SK-N-SH (cell line): ENCODE data around the gene OR2T11. TPM values are rescaled to one million over a fixed set of nuclear protein-coding genes. Genes with fewer than 3 reads are reported as not detected.
A peak's percentile ranks its signal among the peaks of the same experiment; 100 is the strongest.

ENCODE experiments used
- CTCF ChIA-PET: fragments of 300-600, 350-600 bp; formaldehyde crosslinking; extraction: SDS; loops from one replicate; lab custom pipeline; 2021; lab: Yijun Ruan, JAX
- POLR2A ChIA-PET: fragments of 350-600 bp; sonication (Branson Sonifier 250); formaldehyde crosslinking; extraction: SDS; loops from one replicate; lab custom pipeline; 2020; ENCODE audit warnings: antibody characterized with exemption, inconsistent platforms; lab: Yijun Ruan, JAX
- DNase-seq: peaks from one replicate; pipeline ENCODE4 v3.0.0; 2012
- H2AFZ ChIP-seq: fragments of 200-600 bp; sonication (generic); 2 replicates; pipeline ENCODE4 v1.8.1; 2016; ENCODE audit warnings: antibody characterized with exemption, mild to moderate bottlenecking, low read depth
- H3F3A ChIP-seq: fragments of 200-600 bp; sonication (generic); replicated peaks from 2 replicates; pipeline ENCODE3; 2016; ENCODE audit warnings: antibody characterized with exemption, mild to moderate bottlenecking; ENCODE audit not compliant: insufficient read depth
- H3K27ac ChIP-seq, 2 experiments: fragments of 200-500 bp in 1 of 2; fragments of 200-600 bp in 1 of 2; sonication (Bioruptor generic) in 1 of 2; sonication (generic), shearing (Covaris generic) in 1 of 2; 2 replicates each; pipeline versions ENCODE4 v1.5.1 to v1.6.1; 2014 to 2016; ENCODE audit warnings: low read depth in 2 of 2, inconsistent platforms in 1 of 2, low read length in 1 of 2, mild to moderate bottlenecking in 1 of 2, mixed read lengths in 1 of 2
- H3K27me3 ChIP-seq: fragments of 200-600 bp; sonication (generic), shearing (Covaris generic); 2 replicates; pipeline ENCODE4 v1.6.1; 2016; ENCODE audit warnings: mixed run types; ENCODE audit not compliant: insufficient read depth
- H3K36me3 ChIP-seq, 2 experiments: fragments of 200-500 bp in 1 of 2; fragments of 200-600 bp in 1 of 2; sonication (Bioruptor generic) in 1 of 2; sonication (generic) in 1 of 2; replicated peaks in 1 of 2; 2 replicates each; pipeline versions ENCODE3 to v1.5.1; 2014 to 2016; ENCODE audit warnings: low read length in 1 of 2, mild to moderate bottlenecking in 1 of 2; ENCODE audit not compliant: insufficient read depth in 2 of 2, control insufficient read depth in 1 of 2
- H3K4me1 ChIP-seq, 2 experiments: fragments of 200-500 bp in 1 of 2; fragments of 200-600 bp in 1 of 2; sonication (Bioruptor generic) in 1 of 2; sonication (generic), shearing (Covaris generic) in 1 of 2; 2 replicates each; pipeline versions ENCODE4 v1.5.1 to v1.6.1; 2014 to 2016; ENCODE audit warnings: low read depth in 1 of 2, low read length in 1 of 2, mixed run types in 1 of 2; ENCODE audit not compliant: insufficient read depth in 2 of 2, control insufficient read depth in 1 of 2
- H3K4me2 ChIP-seq: fragments of 200-600 bp; sonication (generic), shearing (Covaris generic); 2 replicates; pipeline ENCODE4 v1.6.1; 2017; ENCODE audit warnings: mixed run types
- H3K4me3 ChIP-seq, 2 experiments: fragments of 200-500 bp in 1 of 2; fragments of 200-600 bp in 1 of 2; sonication (Bioruptor generic) in 1 of 2; sonication (generic), shearing (Covaris generic) in 1 of 2; 2 replicates each; pipeline versions ENCODE4 v1.5.1 to v1.8.1; 2014 to 2016; ENCODE audit warnings: low read depth in 2 of 2, inconsistent platforms in 1 of 2, low read length in 1 of 2, mild to moderate bottlenecking in 1 of 2, mixed read lengths in 1 of 2, moderate library complexity in 1 of 2
- H3K79me2 ChIP-seq: fragments of 200-600 bp; sonication (generic); 2 replicates; pipeline ENCODE4 v1.8.1; 2017; ENCODE audit warnings: mild to moderate bottlenecking; ENCODE audit not compliant: insufficient read depth
- H3K9ac ChIP-seq: fragments of 200-600 bp; sonication (generic); 2 replicates; pipeline ENCODE4 v1.6.1; 2017; ENCODE audit warnings: mixed run types
- H3K9me2 ChIP-seq: fragments of 200-600 bp; sonication (generic); 2 replicates; pipeline ENCODE4 v1.6.1; 2017; ENCODE audit warnings: mixed run types
- H3K9me3 ChIP-seq: fragments of 200-600 bp; sonication (generic); 2 replicates; pipeline ENCODE4 v1.6.1; 2017; ENCODE audit warnings: mixed run types, mild to moderate bottlenecking, moderate library complexity
- H4K20me1 ChIP-seq: fragments of 200-600 bp; sonication (generic); 2 replicates; pipeline ENCODE4 v1.6.1; 2017; ENCODE audit warnings: mild to moderate bottlenecking, mixed run types; ENCODE audit not compliant: insufficient read depth
- CHD2 ChIP-seq: fragments of 150-350 bp; IDR thresholded peaks from 2 replicates; pipeline ENCODE4 v1.6.1; 2018; ENCODE audit warnings: low read length; ENCODE audit not compliant: partially characterized antibody
- CTCF ChIP-seq: fragments of 200-600 bp; sonication (generic); IDR thresholded peaks from 2 replicates; pipeline ENCODE4 v1.6.1; 2017; ENCODE audit warnings: antibody characterized with exemption, mild to moderate bottlenecking, moderate library complexity
- FOSL2 ChIP-seq: IDR thresholded peaks from 2 replicates; pipeline ENCODE4 v1.4.0; 2012; ENCODE audit warnings: low read depth, mild to moderate bottlenecking, moderate library complexity, borderline replicate concordance
- GATA2 ChIP-seq: sonication (generic); formaldehyde crosslinking; IDR thresholded peaks from 2 replicates; pipeline ENCODE4 v1.5.0; 2020; ENCODE audit warnings: mild to moderate bottlenecking, missing genetic modification reagents
- JUND ChIP-seq: IDR thresholded peaks from 2 replicates; pipeline ENCODE4 v1.4.0; 2012
- MEF2A ChIP-seq: IDR thresholded peaks from 2 replicates; pipeline ENCODE4 v1.4.0; 2012; ENCODE audit warnings: low read depth, borderline replicate concordance
- NFIC ChIP-seq: IDR thresholded peaks from 2 replicates; pipeline ENCODE4 v1.4.0; 2012; ENCODE audit warnings: borderline replicate concordance
- NRF1 ChIP-seq: IDR thresholded peaks from 2 replicates; pipeline ENCODE4 v1.6.1; 2012; ENCODE audit warnings: low read depth, mild to moderate bottlenecking, low read length
- RAD21 ChIP-seq: IDR thresholded peaks from 2 replicates; pipeline ENCODE4 v1.6.1; 2012; ENCODE audit warnings: mild to moderate bottlenecking, low read length
- RXRA ChIP-seq: IDR thresholded peaks from 2 replicates; pipeline ENCODE4 v1.4.0; 2012; ENCODE audit warnings: low read depth, mild to moderate bottlenecking, borderline replicate concordance
- SMC3 ChIP-seq: IDR thresholded peaks from 2 replicates; pipeline ENCODE4 v1.6.1; 2012; ENCODE audit warnings: low read depth, low read length, improper control_type of control experiment
- TAF1 ChIP-seq: IDR thresholded peaks from 2 replicates; pipeline ENCODE4 v1.6.1; 2012; ENCODE audit warnings: low read depth, mild to moderate bottlenecking, low read length, moderate library complexity, borderline replicate concordance
- TEAD4 ChIP-seq: IDR thresholded peaks from 2 replicates; pipeline ENCODE4 v1.4.0; 2012; ENCODE audit warnings: mild to moderate bottlenecking, borderline replicate concordance; ENCODE audit not compliant: insufficient read depth
- ZBTB33 ChIP-seq: IDR thresholded peaks from 2 replicates; pipeline ENCODE4 v1.4.0; 2012; ENCODE audit warnings: low read depth, borderline replicate concordance
- WGBS: methylation state at CpG from one replicate; pipeline ENCODE4 v1.1.6; 2017; ENCODE audit warnings: low lambda C conversion rate; 5-methylcytosine and 5-hydroxymethylcytosine counted together
- polyA plus RNA-seq, 3 experiments: library from polyadenylated mRNA; depleted of rRNA; stranded (reverse); fragments of >200 nt; gene quantifications; 2 replicates each; pipeline ENCODE4 v1.2.3, GENCODE V29; 2012
- TF ChIP-seq, protein P1 (sequence below): IDR thresholded peaks from 2 replicates; pipeline ENCODE4; 2012

OR2T11 gene
- polyA plus RNA-seq, 1 of the 3 experiments (the other 2 are of a cell fraction): not detected

GRCh38 chr1:248622570-248623001 is 12.3 kb downstream of the OR2T11 start:
- no peaks in the 10 kb centered on the region for H3K9me3 ChIP-seq
- no peak overlapping the region for H3K4me2 ChIP-seq
- no peak overlapping the region for H3K4me3 ChIP-seq
- H3K27me3 ChIP-seq: peaks cover 4% of the 10 kb centered on the region; the same call in 1 of the 2 replicates
- no peaks in the 10 kb centered on the region for H3K36me3 ChIP-seq
- no peaks in the 10 kb centered on the region for H4K20me1 ChIP-seq
- H3K9me2 ChIP-seq: no peaks in the 10 kb centered on the region
- H3K4me1 ChIP-seq: no peaks in the 10 kb centered on the region
- no peaks in the 10 kb centered on the region for H3K79me2 ChIP-seq
- H3F3A ChIP-seq: no peaks in the 10 kb centered on the region
- no peak for TF ChIP-seq TAF1
- TF ChIP-seq RAD21: peak; percentile 65
- no peak for TF ChIP-seq RXRA
- TF ChIP-seq, protein P1, sequence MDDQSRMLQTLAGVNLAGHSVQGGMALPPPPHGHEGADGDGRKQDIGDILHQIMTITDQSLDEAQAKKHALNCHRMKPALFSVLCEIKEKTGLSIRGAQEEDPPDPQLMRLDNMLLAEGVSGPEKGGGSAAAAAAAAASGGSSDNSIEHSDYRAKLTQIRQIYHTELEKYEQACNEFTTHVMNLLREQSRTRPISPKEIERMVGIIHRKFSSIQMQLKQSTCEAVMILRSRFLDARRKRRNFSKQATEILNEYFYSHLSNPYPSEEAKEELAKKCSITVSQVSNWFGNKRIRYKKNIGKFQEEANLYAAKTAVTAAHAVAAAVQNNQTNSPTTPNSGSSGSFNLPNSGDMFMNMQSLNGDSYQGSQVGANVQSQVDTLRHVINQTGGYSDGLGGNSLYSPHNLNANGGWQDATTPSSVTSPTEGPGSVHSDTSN: no peak
- no peak for TF ChIP-seq JUND
- TF ChIP-seq MEF2A: no peak
- peak; percentile 60 for TF ChIP-seq SMC3
- TF ChIP-seq CHD2: no peak
- TF ChIP-seq CTCF: peak; percentile 69
- TF ChIP-seq GATA2 (CRISPR knock-in tag): no peak
- ChIA-PET CTCF (interaction anchor here (0.9 to 9.2 kb wide), 9 partner anchors 8 to 200 kb away, joined by 3 to 122 read pairs (median 6); no protein-coding TSS in a partner anchor), POLR2A (no interaction called here)
- peak; percentile 35 for DNase-seq
- no peak overlapping the region for H3K27ac ChIP-seq
- no peak overlapping the region for H3K9ac ChIP-seq
- H2AFZ ChIP-seq: no peak overlapping the region
- WGBS: 17% methylated on average over 4 of the region's 4 CpGs

- H3K9me2 ChIP-seq: no peaks in the 10 kb centered on the region
- no peak overlapping the region for H3K9ac ChIP-seq
- TF ChIP-seq TEAD4: no peak
- no peak for TF ChIP-seq ZBTB33
- no peak for TF ChIP-seq NFIC
- TF ChIP-seq NRF1: no peak
- TF ChIP-seq FOSL2: no peak
- no peak overlapping the region for H3K4me3 ChIP-seq
- WGBS: 2% methylated on average over 7 of the region's 7 CpGs
- no peaks in the 10 kb centered on the region for H3K36me3 ChIP-seq
- H3K27ac ChIP-seq: no peak overlapping the region
- no peaks in the 10 kb centered on the region for H3K79me2 ChIP-seq
- ChIA-PET POLR2A (no interaction called here), CTCF (interaction anchor here (0.9 to 9.2 kb wide), 6 partner anchors 8 to 186 kb away, joined by 3 to 122 read pairs (median 8); no protein-coding TSS in a partner anchor)
- H4K20me1 ChIP-seq: no peaks in the 10 kb centered on the region
- H3K9me3 ChIP-seq: no peaks in the 10 kb centered on the region
- no peak overlapping the region for H3K4me2 ChIP-seq
- DNase-seq: no peak
- H3F3A ChIP-seq: no peaks in the 10 kb centered on the region
- H3K27me3 ChIP-seq: peaks cover 4% of the 10 kb centered on the region; the same call in 1 of the 2 replicates
- H2AFZ ChIP-seq: no peak overlapping the region
- no peaks in the 10 kb centered on the region for H3K4me1 ChIP-seq
Measured at GRCh38 chr1:248621770-248622169, 13.1 kb downstream of the OR2T11 start.
